ENCODE measurements around the gene GSTM2.

The GSTM2 gene

DNA sequence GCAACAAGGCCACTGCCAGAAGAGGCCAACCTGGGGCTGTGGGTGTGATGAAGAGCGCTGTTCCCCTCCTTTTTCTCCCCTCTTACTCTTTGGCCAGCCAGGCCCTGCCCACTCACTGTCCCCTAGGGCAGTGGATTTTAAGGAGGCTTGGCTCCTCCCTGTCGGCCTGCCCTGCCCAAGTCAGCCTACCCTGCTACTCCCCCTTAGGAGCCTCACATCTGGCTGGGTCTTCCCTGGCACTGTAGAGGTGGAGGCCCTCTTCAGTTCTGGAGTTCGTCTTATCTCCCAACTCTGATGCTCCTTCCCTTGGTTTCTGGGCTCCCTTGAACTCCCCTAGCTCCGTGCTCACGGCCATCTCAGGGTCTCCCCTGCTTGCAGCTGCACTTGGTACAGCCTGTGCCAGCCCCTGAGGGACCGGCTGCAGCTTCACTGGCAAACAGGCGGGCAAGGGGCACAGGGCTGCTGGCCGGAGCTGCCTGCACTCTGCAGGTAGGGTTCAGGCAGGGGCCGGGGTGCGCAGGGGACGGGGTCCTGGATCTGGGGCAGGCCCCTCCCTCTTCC is 44.2 kb upstream of the GSTM2 start:
- no peak overlapping the region for H2AFZ ChIP-seq
- H3K4me2 ChIP-seq (ENCODE audit: low read length): no peak overlapping the region
- no peaks in the 10 kb centered on the region for H3K36me3 ChIP-seq (ENCODE audit: control insufficient read depth, insufficient read depth, low read length)
- TF ChIP-seq CTCF (IDR thresholded peaks at IDR 0.05): no peak
- H3K4me1 ChIP-seq: no peaks in the 10 kb centered on the region
- H3K4me3 ChIP-seq (ENCODE audit: low read depth, low read length): no peak overlapping the region
- no peaks in the 10 kb centered on the region for H3K79me2 ChIP-seq
- H3K9me3 ChIP-seq (ENCODE audit: control insufficient read depth, low read length): no peaks in the 10 kb centered on the region
- no peak overlapping the region for H3K27ac ChIP-seq
- H3K27me3 ChIP-seq (ENCODE audit: control insufficient read depth, insufficient read depth, low read length): no peaks in the 10 kb centered on the region
- H3K9ac ChIP-seq: no peak overlapping the region

- Histone ChIP-seq H2AFZ (no peak overlapping the region), H3K27me3 (ENCODE audit: control insufficient read depth, insufficient read depth, low read length) (no peaks in the 10 kb centered on the region), H3K4me1 (no peaks in the 10 kb centered on the region), H3K4me3 (ENCODE audit: low read depth, low read length) (no peak overlapping the region), H3K9me3 (ENCODE audit: control insufficient read depth, low read length) (no peaks in the 10 kb centered on the region), H3K4me2 (ENCODE audit: low read length) (no peak overlapping the region), H3K27ac (no peak overlapping the region), H3K9ac (no peak overlapping the region), H3K79me2 (no peaks in the 10 kb centered on the region), H3K36me3 (ENCODE audit: control insufficient read depth, insufficient read depth, low read length) (no peaks in the 10 kb centered on the region)
- TF ChIP-seq CTCF (IDR thresholded peaks at IDR 0.05): no peak
Observed at GRCh38 chr1:109624201-109625010, 43.5 kb upstream of the GSTM2 start.

DNA sequence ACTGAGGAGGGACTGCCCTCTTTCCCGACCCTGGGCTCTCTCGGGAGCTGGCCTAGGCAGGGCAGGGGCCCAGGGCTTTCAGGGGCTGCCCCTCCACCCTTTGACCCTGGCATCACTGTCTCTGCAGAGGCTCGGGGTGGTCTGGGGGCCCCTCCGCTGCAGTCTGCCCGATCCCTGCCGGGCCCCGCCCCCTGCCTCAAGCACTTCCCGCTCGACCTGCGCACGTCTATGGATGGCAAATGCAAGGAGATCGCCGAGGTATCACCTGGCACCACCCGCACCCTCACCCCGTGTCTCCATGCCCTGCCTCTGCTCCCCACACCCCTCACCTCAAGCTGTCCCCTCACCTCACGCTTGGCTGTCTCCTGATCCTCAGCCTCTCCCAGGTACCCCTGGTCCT is 42.7 kb upstream of the GSTM2 start:
- Histone ChIP-seq H3K4me1 (no peaks in the 10 kb centered on the region), H3K27me3 (ENCODE audit: control insufficient read depth, insufficient read depth, low read length) (no peaks in the 10 kb centered on the region), H3K79me2 (no peaks in the 10 kb centered on the region), H3K36me3 (ENCODE audit: control insufficient read depth, insufficient read depth, low read length) (no peaks in the 10 kb centered on the region), H3K9me3 (ENCODE audit: control insufficient read depth, low read length) (no peaks in the 10 kb centered on the region), H3K27ac (no peak overlapping the region), H2AFZ (no peak overlapping the region), H3K9ac (no peak overlapping the region), H3K4me2 (ENCODE audit: low read length) (no peak overlapping the region), H3K4me3 (ENCODE audit: low read depth, low read length) (no peak overlapping the region)
- TF ChIP-seq CTCF (IDR thresholded peaks at IDR 0.05): no peak

- Histone ChIP-seq H2AFZ (no peak overlapping the region), H3K27ac (no peak overlapping the region), H3K79me2 (no peaks in the 10 kb centered on the region), H3K9me3 (ENCODE audit: control insufficient read depth, low read length) (no peaks in the 10 kb centered on the region), H3K27me3 (ENCODE audit: control insufficient read depth, insufficient read depth, low read length) (no peaks in the 10 kb centered on the region), H3K4me3 (ENCODE audit: low read depth, low read length) (no peak overlapping the region), H3K4me1 (no peaks in the 10 kb centered on the region), H3K36me3 (ENCODE audit: control insufficient read depth, insufficient read depth, low read length) (no peaks in the 10 kb centered on the region), H3K4me2 (ENCODE audit: low read length) (no peak overlapping the region), H3K9ac (no peak overlapping the region)
- TF ChIP-seq CTCF (IDR thresholded peaks at IDR 0.05): no peak
Observed at GRCh38 chr1:109625601-109626560, 42.0 kb upstream of the GSTM2 start.

Data from parathyroid adenoma (tissue), 2 donors.